NCI-H146 treated with DMSO at 0.1 percent for 48 hours (cell line): ENCODE data around the gene HDAC4.
"Not testable (repeated sequence)": the region's sequence is repeated elsewhere in the genome, so short reads cannot be mapped to it uniquely, and the experiment has no call there.

Experiments
- DNase-seq: peaks from one replicate; lab custom pipeline; 2025; ENCODE audit not compliant: unreplicated experiment; lab: John Stamatoyannopoulos, UW

HDAC4 gene

DNA sequence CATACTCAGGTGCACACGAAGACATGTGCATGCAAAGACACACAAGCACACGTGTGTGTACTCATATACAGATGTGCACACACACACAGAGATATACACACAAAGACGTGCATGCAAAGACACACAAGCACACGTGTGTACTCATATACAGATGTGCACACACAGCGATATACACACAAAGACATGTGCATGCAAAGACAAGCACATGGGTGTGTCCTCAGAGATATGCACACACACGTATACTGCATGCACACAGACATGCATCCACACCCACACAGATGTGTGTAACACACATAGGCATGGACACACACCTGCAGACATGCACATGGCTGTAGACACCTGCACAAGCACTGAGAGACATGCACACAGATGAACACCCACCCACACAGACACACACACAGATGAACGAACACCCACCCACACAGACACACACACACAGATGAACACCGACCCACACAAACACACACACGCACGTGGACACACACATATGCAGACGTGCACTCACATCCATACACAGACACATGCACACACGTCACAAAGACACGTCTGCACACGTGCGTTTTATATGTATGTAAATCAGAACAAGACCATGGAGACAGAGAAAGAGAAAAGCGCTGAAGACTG is 321.0 kb downstream of the HDAC4 start:
- no peak for DNase-seq

GRCh38 chr2:239078128-239078924 is 322.5 kb downstream of the HDAC4 start:
- DNase-seq = no peak

DNA sequence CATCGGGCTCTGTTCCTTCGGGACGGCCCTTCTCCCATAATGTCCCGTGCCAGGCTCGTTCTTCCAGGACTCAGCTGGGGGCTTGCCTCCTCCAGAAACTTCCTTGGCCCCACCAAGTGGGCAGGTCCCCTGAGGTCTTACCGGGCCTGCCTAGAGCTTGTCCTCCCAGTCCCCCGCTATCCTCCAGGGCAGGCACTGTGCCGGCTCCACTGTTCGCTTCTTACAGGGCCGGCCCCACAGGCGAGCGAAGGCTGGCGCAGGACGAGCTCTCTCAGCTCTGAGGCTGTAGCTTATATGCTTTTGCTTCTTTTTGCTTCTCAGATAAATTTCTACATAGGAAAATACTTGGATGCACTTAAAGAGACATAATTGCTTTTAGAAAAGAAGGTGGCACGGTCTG is 323.6 kb downstream of the HDAC4 start:
- DNase-seq = no peak

DNA sequence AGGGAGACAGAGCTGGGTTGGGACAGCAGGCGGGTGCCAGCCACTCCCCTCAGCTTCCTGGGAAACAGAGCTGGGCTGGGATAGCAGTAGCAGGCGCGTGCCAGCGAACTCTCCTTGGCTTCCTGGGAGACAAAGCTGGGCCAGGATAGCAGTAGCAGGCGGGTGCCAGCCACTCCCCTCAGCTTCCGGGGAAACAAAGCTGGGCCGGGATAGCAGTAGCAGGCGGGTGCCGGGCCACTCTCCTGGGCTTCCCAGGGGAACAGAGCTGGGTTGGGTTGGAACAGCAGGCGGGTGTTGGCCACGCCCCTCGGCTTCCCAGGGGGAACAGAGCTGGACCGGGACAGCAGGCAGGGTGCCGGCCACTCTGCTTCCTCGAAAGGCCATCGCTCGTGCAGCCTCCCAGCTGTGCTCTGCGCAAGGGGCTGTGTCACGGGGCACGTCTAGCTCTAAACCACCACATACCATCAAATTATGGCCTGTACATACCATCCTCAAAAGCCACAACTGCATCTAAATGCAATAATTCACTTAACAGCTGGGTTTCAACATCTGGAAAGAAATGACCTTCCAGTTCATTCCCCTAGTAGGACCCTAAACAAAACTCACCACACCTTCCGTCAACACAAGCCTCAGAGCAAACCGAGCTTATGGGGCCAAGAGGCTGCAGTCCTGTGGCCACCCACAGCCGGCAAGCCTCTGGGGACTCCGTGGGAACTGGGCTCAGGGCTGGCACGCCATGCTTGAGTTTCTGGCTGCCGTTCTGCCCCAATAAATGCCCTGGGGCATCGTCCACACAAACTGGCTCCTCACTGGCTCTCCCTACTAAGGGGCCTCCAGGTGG is 324.7 kb downstream of the HDAC4 start:
- DNase-seq = no peak

- DNase-seq = no peak
These were observed 326.9 kb downstream of the HDAC4 start for GRCh38 chr2:239073745-239074530.

DNA sequence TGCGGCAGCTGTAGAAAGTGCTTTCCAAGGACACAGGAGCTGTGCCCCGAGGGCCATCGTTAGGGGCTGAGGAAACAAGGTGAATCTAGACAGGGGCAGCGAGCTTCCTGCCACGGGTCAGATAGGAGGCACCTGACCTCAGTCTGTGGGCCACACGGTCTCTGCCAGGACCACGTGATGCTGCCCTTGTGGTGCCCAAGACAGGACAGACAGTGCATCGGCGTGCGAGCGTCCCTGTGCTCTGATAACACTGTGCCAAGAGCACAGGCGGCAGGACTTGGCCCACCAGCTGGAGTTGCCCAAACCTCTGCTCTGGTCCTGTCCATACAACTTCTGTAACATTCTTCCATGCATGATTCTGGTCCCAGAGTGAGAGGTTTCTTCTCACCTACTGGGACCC is 327.6 kb downstream of the HDAC4 start:
- DNase-seq = no peak

GRCh38 chr2:239072786-239073185 is 328.0 kb downstream of the HDAC4 start:
- DNase-seq = no peak

- no peak for DNase-seq
These were observed 330.4 kb downstream of the HDAC4 start for GRCh38 chr2:239070466-239070865.

DNA sequence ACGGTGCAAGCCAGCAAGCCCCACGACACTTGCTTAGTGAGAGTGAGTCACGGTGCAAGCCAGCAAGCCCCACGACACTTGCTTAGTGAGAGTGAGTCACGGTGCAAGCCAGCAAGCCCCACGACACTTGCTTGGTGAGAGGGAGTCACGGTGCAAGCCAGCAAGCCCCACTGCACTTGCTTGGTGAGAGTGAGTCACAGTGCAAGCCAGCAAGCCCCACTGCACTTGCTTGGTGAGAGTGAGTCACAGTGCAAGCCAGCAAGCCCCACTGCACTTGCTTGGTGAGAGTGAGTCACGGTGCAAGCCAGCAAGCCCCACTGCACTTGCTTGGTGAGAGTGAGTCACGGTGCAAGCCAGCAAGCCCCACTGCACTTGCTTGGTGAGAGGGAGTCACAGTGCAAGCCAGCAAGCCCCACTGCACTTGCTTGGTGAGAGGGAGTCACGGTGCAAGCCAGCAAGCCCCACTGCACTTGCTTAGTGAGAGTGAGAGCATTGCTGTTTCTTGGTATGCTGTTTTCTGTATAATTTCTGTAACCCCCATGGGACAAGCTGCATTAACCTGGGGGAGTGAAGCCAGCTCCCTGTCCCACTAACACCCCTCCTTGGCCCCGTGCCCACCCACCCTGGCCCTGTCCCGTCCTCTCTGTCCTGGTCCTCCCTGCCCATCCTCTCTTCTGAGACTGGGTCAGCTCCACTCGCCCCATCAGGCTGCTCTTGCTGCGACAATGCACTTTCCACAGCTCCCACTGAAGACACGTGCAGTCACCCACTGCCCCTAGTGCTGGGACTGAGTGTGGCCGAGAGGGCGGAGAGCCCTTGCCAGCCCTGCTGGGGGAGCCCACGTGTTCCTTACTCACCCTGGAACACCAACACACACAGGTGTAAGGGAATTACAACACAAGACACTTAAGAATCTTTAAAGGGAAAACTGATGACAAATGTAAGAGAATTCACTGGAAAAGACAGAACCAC is 331.2 kb downstream of the HDAC4 start:
- not testable (repeated sequence) for DNase-seq

GRCh38 chr2:239068411-239068810 is 332.4 kb downstream of the HDAC4 start:
- no peak for DNase-seq

GRCh38 chr2:239067196-239067865 is 333.5 kb downstream of the HDAC4 start:
- DNase-seq = no peak

- no peak for DNase-seq
These were observed 334.2 kb downstream of the HDAC4 start for GRCh38 chr2:239066597-239066996.

- no peak for DNase-seq
These were observed 334.9 kb downstream of the HDAC4 start for GRCh38 chr2:239065962-239066361.

GRCh38 chr2:239065537-239065936 is 335.3 kb downstream of the HDAC4 start:
- no peak for DNase-seq

DNA sequence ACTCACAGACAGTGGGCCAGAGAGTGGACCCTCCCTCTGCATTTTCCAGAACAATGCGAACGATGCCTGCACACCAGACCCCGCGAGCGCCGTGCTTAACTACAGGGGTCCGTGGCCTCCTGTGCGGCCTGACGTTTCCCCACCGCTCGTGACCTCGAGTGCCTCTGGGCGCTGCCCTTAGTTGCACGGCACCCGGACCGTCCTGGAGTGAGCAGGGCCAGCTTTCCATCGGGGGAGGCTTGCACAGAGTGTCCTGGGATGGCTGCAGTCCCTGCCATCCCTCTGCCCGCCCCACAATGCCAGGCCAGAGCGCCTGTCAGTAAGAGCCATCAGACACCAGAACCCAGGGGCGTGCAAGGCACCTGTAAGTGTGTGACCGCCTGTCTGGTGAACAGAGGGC is 335.9 kb downstream of the HDAC4 start:
- DNase-seq = no peak

DNA sequence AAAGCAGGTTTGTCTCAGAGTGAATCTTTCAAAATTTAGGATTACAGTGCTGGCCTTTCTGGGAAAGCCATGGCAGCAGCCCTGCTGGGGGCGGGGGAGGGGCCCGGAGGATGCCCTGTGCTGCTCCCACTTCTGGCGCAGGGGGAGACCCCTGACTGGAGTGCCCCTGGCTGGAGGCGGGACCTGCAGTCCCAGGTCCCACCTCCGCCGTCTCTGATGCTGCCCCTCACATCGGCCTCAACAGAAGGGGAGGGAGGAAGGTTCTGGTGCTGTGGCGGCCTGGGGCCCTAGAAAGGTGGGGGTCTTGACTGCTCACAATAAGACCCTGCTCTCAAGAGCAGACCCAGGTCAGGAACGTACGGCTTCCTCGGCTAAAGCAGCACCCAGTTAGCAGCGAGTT is 336.6 kb downstream of the HDAC4 start:
- DNase-seq = no peak

- DNase-seq = no peak
These were observed 338.1 kb downstream of the HDAC4 start for GRCh38 chr2:239062743-239063142.

- DNase-seq = no peak
These were observed 338.8 kb downstream of the HDAC4 start for GRCh38 chr2:239061824-239062570.
